Cardiac fibroblast (primary cell): Measurements from ENCODE around the gene ZRANB1.

Experiments used
- DNase-seq, 2 donors: peaks; one replicate each; pipeline versions ENCODE4 v3.0.0 to v3.0.0-alpha.2; 2010; ENCODE audit warnings: low read depth in 2 of 2
- H3K4me3 ChIP-seq, 2 donors: replicated peaks in 1 of 2; 1 replicate in 1 of 2; 2 replicates in 1 of 2; pipeline ENCODE4 v1.5.1; 2011; ENCODE audit warnings: low read depth in 2 of 2, low read length in 2 of 2, mild to moderate bottlenecking in 2 of 2, moderate library complexity in 1 of 2
- CTCF ChIP-seq: IDR thresholded peaks from one replicate; pipeline ENCODE4 v1.5.1; 2011; ENCODE audit warnings: low read depth, mild to moderate bottlenecking, low read length, inconsistent platforms

The ZRANB1 gene

GRCh38 chr10:125000366-125001312, 58.7 kb downstream of the ZRANB1 start:
- no peak for DNase-seq
- H3K4me3 ChIP-seq = no peak overlapping the region
- no peak for TF ChIP-seq CTCF

DNA sequence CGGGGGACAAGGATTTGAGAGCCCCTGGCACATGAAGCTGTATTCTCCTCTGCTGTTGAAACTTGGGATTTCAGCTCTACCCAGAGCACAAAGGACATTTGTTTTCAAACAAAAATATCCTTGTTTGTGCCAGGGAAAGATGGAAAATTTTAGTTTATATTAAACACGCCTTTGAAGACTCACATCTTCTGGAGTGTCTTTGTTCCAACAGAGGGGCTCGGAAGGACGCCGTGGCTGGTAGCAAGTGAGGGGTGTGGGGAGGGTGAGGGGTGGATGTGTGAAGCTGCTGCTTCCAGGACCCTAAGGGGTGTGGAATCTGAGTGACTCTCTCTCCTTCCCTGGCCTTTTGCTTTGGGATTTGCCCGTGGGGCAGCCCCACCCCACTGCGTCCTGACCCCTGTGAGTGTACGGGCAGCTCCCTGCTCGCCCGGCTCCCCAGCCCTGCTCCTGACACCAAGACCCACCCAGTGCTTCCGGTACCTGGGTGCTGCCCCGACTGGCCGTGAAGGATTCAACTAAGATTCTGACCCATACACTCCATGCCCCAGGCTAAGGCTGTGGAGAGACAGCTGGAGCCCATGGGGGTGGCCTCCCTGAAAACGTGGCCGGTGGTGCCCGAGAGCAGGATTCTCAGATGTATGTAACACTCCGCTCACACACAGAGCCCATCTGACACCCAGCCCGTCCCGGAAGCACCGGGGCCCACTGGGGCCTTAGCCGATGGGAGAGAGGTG, 59.6 kb downstream of the ZRANB1 start:
- no peak for TF ChIP-seq CTCF
- H3K4me3 ChIP-seq = no peak overlapping the region
- DNase-seq = no peak

- no peak for TF ChIP-seq CTCF
- DNase-seq = no peak
Observed at GRCh38 chr10:125002047-125002422, 60.1 kb downstream of the ZRANB1 start.

GRCh38 chr10:125002423-125003145, 60.7 kb downstream of the ZRANB1 start:
- TF ChIP-seq CTCF = no peak
- DNase-seq = no peak
- H3K4me3 ChIP-seq = no peak overlapping the region

More at GRCh38 chr10:125002047-125002422, 60.1 kb downstream of the ZRANB1 start:
- no peak overlapping the region for H3K4me3 ChIP-seq

DNA sequence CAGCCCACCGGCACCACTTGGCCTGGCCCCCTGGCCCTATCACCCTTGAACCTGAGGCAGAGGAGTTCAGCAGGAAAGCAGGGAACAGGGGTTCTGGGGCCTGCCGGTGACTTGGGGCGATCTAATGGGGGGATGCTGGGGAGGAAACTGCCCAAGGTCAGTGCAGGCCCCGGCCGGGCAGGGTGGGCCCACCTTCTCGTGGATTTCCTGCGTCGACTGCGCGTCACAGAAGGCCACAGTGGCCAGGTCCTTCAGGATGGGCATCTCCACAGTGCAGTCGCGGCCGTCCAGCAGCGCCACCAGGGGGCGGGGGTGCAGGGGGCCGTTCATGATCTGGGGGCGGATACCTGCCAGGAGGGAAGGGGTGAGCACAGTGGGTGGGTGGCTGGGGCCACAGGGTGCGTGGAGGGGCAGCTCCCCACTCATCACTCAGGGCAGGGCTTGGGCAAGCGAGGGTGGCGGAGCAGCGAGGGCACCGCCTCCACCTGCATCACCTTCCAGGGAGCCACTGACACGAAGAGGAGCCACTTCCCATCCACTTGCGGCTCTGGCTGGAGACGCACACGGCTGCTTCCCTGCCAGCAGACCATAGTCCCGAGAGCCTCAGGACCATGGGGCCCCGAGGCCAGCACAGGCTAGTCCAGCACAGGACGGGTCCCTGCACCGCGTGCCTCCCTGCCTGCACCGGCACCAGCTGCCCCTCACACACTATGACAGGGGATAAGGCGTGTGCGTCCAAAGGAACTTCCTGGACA, 61.4 kb downstream of the ZRANB1 start:
- no peak for DNase-seq
- no peak overlapping the region for H3K4me3 ChIP-seq
- peak; percentile 13 for TF ChIP-seq CTCF

- DNase-seq = no peak
- no peak overlapping the region for H3K4me3 ChIP-seq
- TF ChIP-seq CTCF = no peak
Observed at GRCh38 chr10:125003901-125004467, 62.1 kb downstream of the ZRANB1 start.
